Suppressor macrophage (primary cell): ENCODE data around the gene B4GALT7.
"Not testable (repeated sequence)": the region's sequence is repeated elsewhere in the genome, so short reads cannot be mapped to it uniquely, and the experiment has no call there.

Experiments used
- DNase-seq, 4 experiments: peaks; one replicate each; pipeline ENCODE4 v3.0.0-alpha.2; 2020 to 2022

The B4GALT7 gene

GRCh38 chr5:177609076-177610059 lies 9.4 kb downstream of the B4GALT7 start:
- DNase-seq = no peak

GRCh38 chr5:177610131-177610769 lies 10.3 kb downstream of the B4GALT7 start:
- no peak for DNase-seq

- DNase-seq = no peak
Observed at GRCh38 chr5:177610770-177611445, 11.0 kb downstream of the B4GALT7 start.

GRCh38 chr5:177611446-177612214 lies 11.7 kb downstream of the B4GALT7 start:
- no peak for DNase-seq

- DNase-seq = no peak
Observed at GRCh38 chr5:177612215-177612673, 12.3 kb downstream of the B4GALT7 start.

GRCh38 chr5:177620560-177620959 lies 20.6 kb downstream of the B4GALT7 start:
- no peak for DNase-seq

- not testable (repeated sequence) for DNase-seq
Observed at GRCh38 chr5:177624172-177624571, 24.2 kb downstream of the B4GALT7 start.

- DNase-seq = not testable (repeated sequence)
Observed at GRCh38 chr5:177630186-177630585, 30.3 kb downstream of the B4GALT7 start.

GRCh38 chr5:177634912-177635311 lies 35.0 kb downstream of the B4GALT7 start:
- DNase-seq = not testable (repeated sequence)

GRCh38 chr5:177645462-177645861 lies 45.5 kb downstream of the B4GALT7 start:
- not testable (repeated sequence) for DNase-seq

- DNase-seq = not testable (repeated sequence)
Observed at GRCh38 chr5:177651235-177651634, 51.3 kb downstream of the B4GALT7 start.

GRCh38 chr5:177657846-177658245 lies 57.9 kb downstream of the B4GALT7 start:
- peak in 2 of 4 experiments; percentile 2 to 3 for DNase-seq

GRCh38 chr5:177658542-177658941 lies 58.6 kb downstream of the B4GALT7 start:
- not testable (repeated sequence) for DNase-seq
